ENCODE data around the gene TEX14. TPM values are rescaled to one million over a fixed set of nuclear protein-coding genes. Genes with fewer than 3 reads are reported as not detected.
A peak's percentile ranks its signal among the peaks of the same experiment; 100 is the strongest.

Gene TEX14
- polyA plus RNA-seq, 1 donor (not counting 4 experiments of a cell fraction or from before 2014, with no cell fraction given) = 0.16 TPM

- TF ChIP-seq CTCF (optimal IDR thresholded peaks at IDR 0.05 in 1 of 3, IDR thresholded peaks at IDR 0.05 in 1 of 3, conservative IDR thresholded peaks at IDR 0.05 in 1 of 3; ENCODE audit: extremely low read depth in 1 of 3, insufficient read depth in 2 of 3, low read length in 3 of 3) (peak in 1 of 3 experiments; percentile 15), EZH2 (IDR thresholded peaks at IDR 0.05; ENCODE audit: low read length) (no peak)
- Histone ChIP-seq H3K4me3 (ENCODE audit: control insufficient read depth in 2 of 3, extremely low read depth in 1 of 3, insufficient read depth in 2 of 3, low read depth in 1 of 3, low read length in 3 of 3) (peak overlapping the region; percentile 49 to 98 (median 97)), H3K4me1 (ENCODE audit: control insufficient read depth, extremely low read depth, insufficient read depth, low read length) (peaks cover 32% of the 10 kb centered on the region), H3K9ac (ENCODE audit: control insufficient read depth, extremely low read depth, insufficient read depth, low read length) (peak overlapping the region; percentile 88), H4K20me1 (ENCODE audit: control insufficient read depth, extremely low read depth, insufficient read depth, low read length) (no peaks in the 10 kb centered on the region), H3K79me2 (ENCODE audit: control insufficient read depth, insufficient read depth, low read length) (peaks cover 3% of the 10 kb centered on the region), H3K27ac (ENCODE audit: control insufficient read depth, insufficient read depth, low read length) (peak overlapping the region; percentile 90), H2AFZ (ENCODE audit: control insufficient read depth, low read length) (peak overlapping the region; percentile 99), H3K36me3 (ENCODE audit: control insufficient read depth in 2 of 2, extremely low read depth in 1 of 2, insufficient read depth in 2 of 2, low read length in 2 of 2) (no peaks in the 10 kb centered on the region), H3K4me2 (ENCODE audit: control insufficient read depth, extremely low read depth, insufficient read depth, low read depth, low read length) (peak overlapping the region; percentile 99), H3K27me3 (ENCODE audit: control insufficient read depth, extremely low read depth, insufficient read depth, low read length) (no peaks in the 10 kb centered on the region), H3K9me1 (ENCODE audit: control insufficient read depth, extremely low read depth, insufficient read depth, low read length) (no peaks in the 10 kb centered on the region), H3K9me3 (ENCODE audit: control insufficient read depth, low read depth, low read length) (no peaks in the 10 kb centered on the region)
- FAIRE-seq (peak; percentile 82), DNase-seq (ENCODE audit: low read depth, low spot score) (peak; percentile 99)
- dilution Hi-C loops (cut with MboI; ENCODE audit: extremely low pct_ligation_motif_present, low sequenced_read_pairs) = no loop called here
These were observed 173.8 kb downstream of the TEX14 start for GRCh38 chr17:58517928-58518609.

GRCh38 chr17:58517378-58517927, 174.4 kb downstream of the TEX14 start:
- Histone ChIP-seq H3K9me3 (ENCODE audit: control insufficient read depth, low read depth, low read length) (no peaks in the 10 kb centered on the region), H3K9ac (ENCODE audit: control insufficient read depth, extremely low read depth, insufficient read depth, low read length) (peak overlapping the region; percentile 76), H3K4me3 (ENCODE audit: control insufficient read depth in 2 of 3, extremely low read depth in 1 of 3, insufficient read depth in 2 of 3, low read depth in 1 of 3, low read length in 3 of 3) (peak overlapping the region; percentile 48 to 81 (median 73)), H3K36me3 (ENCODE audit: control insufficient read depth in 2 of 2, extremely low read depth in 1 of 2, insufficient read depth in 2 of 2, low read length in 2 of 2) (peaks cover 0 to 2% of the 10 kb centered on the region in 2 experiments), H3K79me2 (ENCODE audit: control insufficient read depth, insufficient read depth, low read length) (peaks cover 3% of the 10 kb centered on the region), H3K4me1 (ENCODE audit: control insufficient read depth, extremely low read depth, insufficient read depth, low read length) (peaks cover 32% of the 10 kb centered on the region), H3K27me3 (ENCODE audit: control insufficient read depth, extremely low read depth, insufficient read depth, low read length) (no peaks in the 10 kb centered on the region), H3K27ac (ENCODE audit: control insufficient read depth, insufficient read depth, low read length) (peak overlapping the region; percentile 73), H2AFZ (ENCODE audit: control insufficient read depth, low read length) (peak overlapping the region; percentile 89), H4K20me1 (ENCODE audit: control insufficient read depth, extremely low read depth, insufficient read depth, low read length) (no peaks in the 10 kb centered on the region), H3K4me2 (ENCODE audit: control insufficient read depth, extremely low read depth, insufficient read depth, low read depth, low read length) (peak overlapping the region; percentile 91), H3K9me1 (ENCODE audit: control insufficient read depth, extremely low read depth, insufficient read depth, low read length) (no peaks in the 10 kb centered on the region)
- dilution Hi-C loops (cut with MboI; ENCODE audit: extremely low pct_ligation_motif_present, low sequenced_read_pairs) = no loop called here
- DNase-seq (ENCODE audit: low read depth, low spot score) (no peak), FAIRE-seq (no peak)
- TF ChIP-seq CTCF (optimal IDR thresholded peaks at IDR 0.05 in 1 of 3, IDR thresholded peaks at IDR 0.05 in 1 of 3, conservative IDR thresholded peaks at IDR 0.05 in 1 of 3; ENCODE audit: extremely low read depth in 1 of 3, insufficient read depth in 2 of 3, low read length in 3 of 3) (no peak), EZH2 (IDR thresholded peaks at IDR 0.05; ENCODE audit: low read length) (no peak)

All from keratinocyte (primary cell).